PC-9 (cell line): ENCODE results near the gene GPR176. TPM values are rescaled to one million over a fixed set of nuclear protein-coding genes. Genes with fewer than 3 reads are reported as not detected.

ENCODE experiments used
- BruUV-seq: library from RNA; stranded (reverse); fragments of 400-500 nt; replicated peaks from 2 replicates; lab custom pipeline; 2021; lab: Mats Ljungman, UMichigan
- CTCF ChIA-PET: fragments of 300-600 bp; sonication (Branson Sonifier 250); formaldehyde crosslinking; loops from one replicate; lab custom pipeline; 2022; ENCODE audit warnings: antibody characterized with exemption; lab: Charles Lee
- POLR2A ChIA-PET: fragments of 300-600 bp; sonication (Branson Sonifier 250); formaldehyde crosslinking; loops from one replicate; lab custom pipeline; 2022; ENCODE audit warnings: antibody characterized with exemption; ENCODE audit not compliant: unreplicated experiment; lab: Charles Lee
- DNase-seq, 2 experiments: peaks; one replicate each; pipeline versions ENCODE4 v3.0.0 to v3.0.0-alpha.2; 2015 to 2022; ENCODE audit warnings: mixed read lengths in 1 of 2
- H2AFZ ChIP-seq: fragments of 200-600 bp; sonication (generic); 2 replicates; pipeline ENCODE4 v1.8.1; 2017; ENCODE audit warnings: antibody characterized with exemption
- H3F3A ChIP-seq: fragments of 200-600 bp; sonication (generic); 2 replicates; pipeline ENCODE4 v1.8.1; 2017; ENCODE audit warnings: antibody characterized with exemption, mild to moderate bottlenecking, low read depth; ENCODE audit not compliant: insufficient read depth
- H3K27ac ChIP-seq: fragments of 200-600 bp; sonication (generic); 2 replicates; pipeline ENCODE4 v1.6.1; 2016; ENCODE audit warnings: mixed run types
- H3K27me3 ChIP-seq: fragments of 200-600 bp; sonication (generic); 2 replicates; pipeline ENCODE4 v1.6.1; 2016; ENCODE audit warnings: low read depth, mixed run types; ENCODE audit not compliant: insufficient read depth
- H3K36me3 ChIP-seq: fragments of 200-600 bp; sonication (generic); 2 replicates; pipeline ENCODE4 v1.6.1; 2016; ENCODE audit warnings: low read depth, mixed run types
- H3K4me1 ChIP-seq: fragments of 200-600 bp; sonication (generic); replicated peaks from 2 replicates; pipeline ENCODE4 v1.6.1; 2016; ENCODE audit warnings: mixed run types; ENCODE audit not compliant: insufficient read depth
- H3K4me2 ChIP-seq: fragments of 200-600 bp; sonication (generic); 2 replicates; pipeline ENCODE4 v1.6.1; 2017; ENCODE audit warnings: mixed run types
- H3K4me3 ChIP-seq: fragments of 200-600 bp; sonication (generic); 2 replicates; pipeline ENCODE4 v1.6.1; 2016; ENCODE audit warnings: mixed run types
- H3K79me2 ChIP-seq: fragments of 200-600 bp; sonication (generic); 2 replicates; pipeline ENCODE4 v1.6.1; 2017; ENCODE audit warnings: low read depth, mixed run types
- H3K9me2 ChIP-seq: fragments of 200-600 bp; sonication (generic); 2 replicates; pipeline ENCODE4 v1.8.1; 2017; ENCODE audit warnings: mild to moderate bottlenecking; ENCODE audit not compliant: insufficient read depth
- H3K9me3 ChIP-seq: fragments of 200-600 bp; sonication (generic); 2 replicates; pipeline ENCODE4 v1.8.1; 2016; ENCODE audit warnings: low read depth; ENCODE audit not compliant: insufficient read depth
- H4K20me1 ChIP-seq: fragments of 200-600 bp; sonication (generic); 2 replicates; pipeline ENCODE4 v1.8.1; 2017; ENCODE audit not compliant: insufficient read depth
- EZH2 ChIP-seq: fragments of 200-600 bp; sonication (generic); IDR thresholded peaks from 2 replicates; pipeline ENCODE4 v1.8.0; 2017; ENCODE audit warnings: antibody characterized with exemption, low read depth
- intact Hi-C: fragments of 100-400 bp; cut with micrococcal nuclease; formaldehyde crosslinking; loops from one replicate; pipeline ENCODE4 v1.10.0; 2022; ENCODE audit not compliant: unreplicated experiment
- total RNA-seq: library from RNA; stranded (reverse); gene quantifications from 2 replicates; pipeline ENCODE4 v1.2.3, GENCODE V29; 2021
- TF ChIP-seq, protein P1 (sequence below): fragments of 200-600 bp; sonication (generic); conservative IDR thresholded peaks from 2 replicates; pipeline ENCODE4 v1.6.1; 2017; ENCODE audit warnings: mixed run types, antibody characterized with exemption, mild to moderate bottlenecking, moderate library complexity

GPR176 gene
- total RNA-seq, 1 experiment from 2014 or later, result 4.7 TPM

DNA sequence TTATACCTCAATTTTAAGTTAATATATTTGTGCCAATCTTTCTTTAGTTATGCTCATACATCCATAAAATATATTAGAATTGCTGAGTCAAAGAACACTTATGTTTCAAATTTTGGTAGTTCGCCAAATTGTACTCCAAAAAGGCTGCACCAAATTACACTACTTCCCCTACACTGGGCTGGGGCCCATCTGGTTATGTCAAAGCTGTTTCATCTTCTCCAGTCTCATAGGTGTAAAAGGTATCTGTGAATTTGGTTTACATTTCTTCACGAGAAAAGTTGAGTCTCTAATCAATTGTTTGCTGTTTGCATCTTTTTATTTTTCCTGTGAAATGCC lies 138.1 kb downstream of the GPR176 start:
- Histone ChIP-seq H3K9me3 (no peaks in the 10 kb centered on the region), H3F3A (peaks cover 4% of the 10 kb centered on the region; the same call in 1 of the 2 replicates), H2AFZ (peak overlapping the region; percentile 87), H3K27me3 (no peaks in the 10 kb centered on the region), H3K79me2 (peaks cover 13% of the 10 kb centered on the region; the same call in 1 of the 2 replicates), H3K36me3 (no peaks in the 10 kb centered on the region), H3K27ac (no peak overlapping the region), H4K20me1 (no peaks in the 10 kb centered on the region), H3K4me2 (peak overlapping the region; percentile 84), H3K4me3 (peak overlapping the region; percentile 98; the same call in 1 of the 2 replicates), H3K4me1 (peaks cover 9% of the 10 kb centered on the region), H3K9me2 (no peaks in the 10 kb centered on the region)
- CTCF ChIA-PET, result interaction anchor here (0.5 kb wide), 1 partner anchor 131 kb away, joined by 5 read pairs; no protein-coding TSS in a partner anchor
- intact Hi-C loops, result loop anchor here (5.0 to 10.0 kb wide), 6 partner anchors 93 to 1077 kb away; partner anchors contain the start of genes BMF, BUB1B, EIF2AK4 and SRP14
- TSS peak; percentile 63 for BruUV-seq
- POLR2A ChIA-PET, result interaction anchor here (0.7 kb wide), 1 partner anchor 461 kb away, joined by 4 read pairs; no protein-coding TSS in a partner anchor
- no peak for DNase-seq
- no peak for TF ChIP-seq EZH2
- TF ChIP-seq, protein P1, sequence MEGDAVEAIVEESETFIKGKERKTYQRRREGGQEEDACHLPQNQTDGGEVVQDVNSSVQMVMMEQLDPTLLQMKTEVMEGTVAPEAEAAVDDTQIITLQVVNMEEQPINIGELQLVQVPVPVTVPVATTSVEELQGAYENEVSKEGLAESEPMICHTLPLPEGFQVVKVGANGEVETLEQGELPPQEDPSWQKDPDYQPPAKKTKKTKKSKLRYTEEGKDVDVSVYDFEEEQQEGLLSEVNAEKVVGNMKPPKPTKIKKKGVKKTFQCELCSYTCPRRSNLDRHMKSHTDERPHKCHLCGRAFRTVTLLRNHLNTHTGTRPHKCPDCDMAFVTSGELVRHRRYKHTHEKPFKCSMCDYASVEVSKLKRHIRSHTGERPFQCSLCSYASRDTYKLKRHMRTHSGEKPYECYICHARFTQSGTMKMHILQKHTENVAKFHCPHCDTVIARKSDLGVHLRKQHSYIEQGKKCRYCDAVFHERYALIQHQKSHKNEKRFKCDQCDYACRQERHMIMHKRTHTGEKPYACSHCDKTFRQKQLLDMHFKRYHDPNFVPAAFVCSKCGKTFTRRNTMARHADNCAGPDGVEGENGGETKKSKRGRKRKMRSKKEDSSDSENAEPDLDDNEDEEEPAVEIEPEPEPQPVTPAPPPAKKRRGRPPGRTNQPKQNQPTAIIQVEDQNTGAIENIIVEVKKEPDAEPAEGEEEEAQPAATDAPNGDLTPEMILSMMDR, result no peak

DNA sequence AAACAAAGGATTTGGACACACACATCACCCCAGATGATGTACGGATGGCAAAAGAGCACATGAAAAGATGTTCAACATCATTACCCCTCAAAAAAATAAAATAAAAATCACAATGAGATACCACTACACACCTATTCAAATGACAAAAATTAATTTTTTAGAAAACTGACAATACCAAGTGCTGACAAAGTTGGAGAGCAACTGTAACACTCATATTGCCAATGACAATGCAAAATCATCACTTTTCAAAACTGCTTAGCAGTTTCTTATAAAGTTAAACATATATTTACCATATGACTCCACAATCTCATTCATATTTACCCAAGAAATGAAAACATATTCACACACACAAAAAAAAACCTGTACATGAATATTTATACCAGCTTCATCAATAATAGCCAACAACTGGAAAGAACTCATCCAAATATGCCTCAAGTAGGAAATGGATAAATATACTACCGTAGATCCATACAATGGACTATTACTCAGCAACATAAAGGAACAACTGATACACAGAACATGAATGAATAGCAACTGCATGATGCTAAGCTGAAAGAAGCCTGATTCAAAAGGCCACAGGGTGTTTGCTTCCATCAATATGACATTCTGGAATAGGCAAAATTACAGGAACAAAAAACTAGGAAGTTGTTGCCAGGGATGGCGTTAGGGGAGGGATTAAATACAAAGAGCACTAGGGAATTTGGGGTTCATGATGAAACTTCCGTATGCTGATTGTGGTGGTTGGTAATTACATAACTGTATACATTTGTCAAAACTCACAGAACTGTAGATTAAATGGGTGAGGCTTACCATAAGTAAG lies 138.7 kb downstream of the GPR176 start:
- H3K4me2 ChIP-seq, result peak overlapping the region; percentile 84
- BruUV-seq, result no TSS peak
- CTCF ChIA-PET, result interaction anchor here (0.5 kb wide), 1 partner anchor 131 kb away, joined by 5 read pairs; no protein-coding TSS in a partner anchor

DNA sequence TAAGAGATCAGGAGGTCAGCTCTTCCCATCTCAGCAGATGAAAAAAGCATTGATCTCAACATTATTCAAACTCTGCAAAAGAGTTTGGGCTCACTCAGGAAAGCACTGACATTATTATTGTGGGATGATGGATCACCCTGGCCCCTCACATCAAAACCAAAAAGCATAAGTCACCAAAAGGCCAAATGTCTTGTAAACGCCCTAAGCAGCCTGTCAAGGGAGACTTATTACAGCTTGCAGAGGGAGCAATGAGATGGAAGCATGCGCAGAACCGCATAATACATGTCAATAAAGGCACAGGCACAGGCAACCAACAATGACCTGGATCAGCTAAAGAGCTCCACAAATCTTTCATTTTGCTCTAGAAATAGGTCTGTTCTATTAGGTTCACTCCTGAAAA lies 142.0 kb downstream of the GPR176 start:
- BruUV-seq, result no TSS peak
- Histone ChIP-seq H3K9me3 (no peaks in the 10 kb centered on the region), H3K9me2 (no peaks in the 10 kb centered on the region), H3K79me2 (peaks cover 1% of the 10 kb centered on the region; the same call in 1 of the 2 replicates), H2AFZ (no peak overlapping the region), H3K36me3 (no peaks in the 10 kb centered on the region), H3K4me3 (no peak overlapping the region), H3K4me1 (no peaks in the 10 kb centered on the region), H3K27ac (no peak overlapping the region), H4K20me1 (no peaks in the 10 kb centered on the region), H3F3A (no peaks in the 10 kb centered on the region), H3K27me3 (no peaks in the 10 kb centered on the region), H3K4me2 (no peak overlapping the region)
- intact Hi-C loops, result no loop called here
- no peak for DNase-seq
- POLR2A ChIA-PET, result no interaction called here
- TF ChIP-seq, protein P1, result no peak
- no peak for TF ChIP-seq EZH2
- CTCF ChIA-PET, result no interaction called here

More for the DNA sequence above, 138.7 kb downstream of the GPR176 start:
- Histone ChIP-seq H3K36me3 (no peaks in the 10 kb centered on the region), H3K4me3 (peak overlapping the region; percentile 98; the same call in 1 of the 2 replicates), H3K27ac (no peak overlapping the region), H3K9me3 (no peaks in the 10 kb centered on the region), H3K27me3 (no peaks in the 10 kb centered on the region), H3K79me2 (peaks cover 13% of the 10 kb centered on the region; the same call in 1 of the 2 replicates), H2AFZ (peak overlapping the region; percentile 87; the same call in 1 of the 2 replicates), H3K4me1 (peaks cover 9% of the 10 kb centered on the region), H4K20me1 (no peaks in the 10 kb centered on the region), H3F3A (peaks cover 4% of the 10 kb centered on the region; the same call in 1 of the 2 replicates), H3K9me2 (no peaks in the 10 kb centered on the region)
- DNase-seq, result no peak
- TF ChIP-seq, protein P1, result no peak
- TF ChIP-seq EZH2, result no peak
- POLR2A ChIA-PET, result no interaction called here
- intact Hi-C loops, result loop anchor here (5.0 to 10.0 kb wide), 6 partner anchors 93 to 1077 kb away; partner anchors contain the start of genes BMF, BUB1B, EIF2AK4 and SRP14
